ENCODE measurements around the gene FOXP1. TPM values are rescaled to one million over a fixed set of nuclear protein-coding genes. Genes with fewer than 3 reads are reported as not detected.

Gene FOXP1
- total RNA-seq, 2 experiments from 2014 or later, result 116 to 131 TPM

Small RNA genes lying within 50 kb of the gene (microRNA-seq; reads per million reads assigned to microRNA genes)
- gene MIR1284 (ENCODE audit: borderline microRNAs expressed, borderline replicate concordance), result 4.0 reads per million, percentile 22 among the genes with 10 or more reads in this experiment

Other genes with a start within 250 kb of the FOXP1 start
- 10 to 100 TPM; 83.9 to 90.4 TPM for gene EIF4E3, start 141.7 kb upstream of the FOXP1 start, total RNA-seq
- gene GPR27, start 170.1 kb upstream of the FOXP1 start, total RNA-seq, result 1 to 10 TPM; 1.0 to 1.2 TPM
- gene PROK2, start 201.4 kb upstream of the FOXP1 start, total RNA-seq, result under 1 TPM; 0.60 to 0.98 TPM

All from activated CD4-positive, alpha-beta T cell treated with anti-CD3 and anti-CD28 coated beads, Interleukin-2, amount 10 ng/mL, durations not matched to agents 7 days and 5 days (primary cell).